ENCODE results near the gene MTA1.

DNA sequence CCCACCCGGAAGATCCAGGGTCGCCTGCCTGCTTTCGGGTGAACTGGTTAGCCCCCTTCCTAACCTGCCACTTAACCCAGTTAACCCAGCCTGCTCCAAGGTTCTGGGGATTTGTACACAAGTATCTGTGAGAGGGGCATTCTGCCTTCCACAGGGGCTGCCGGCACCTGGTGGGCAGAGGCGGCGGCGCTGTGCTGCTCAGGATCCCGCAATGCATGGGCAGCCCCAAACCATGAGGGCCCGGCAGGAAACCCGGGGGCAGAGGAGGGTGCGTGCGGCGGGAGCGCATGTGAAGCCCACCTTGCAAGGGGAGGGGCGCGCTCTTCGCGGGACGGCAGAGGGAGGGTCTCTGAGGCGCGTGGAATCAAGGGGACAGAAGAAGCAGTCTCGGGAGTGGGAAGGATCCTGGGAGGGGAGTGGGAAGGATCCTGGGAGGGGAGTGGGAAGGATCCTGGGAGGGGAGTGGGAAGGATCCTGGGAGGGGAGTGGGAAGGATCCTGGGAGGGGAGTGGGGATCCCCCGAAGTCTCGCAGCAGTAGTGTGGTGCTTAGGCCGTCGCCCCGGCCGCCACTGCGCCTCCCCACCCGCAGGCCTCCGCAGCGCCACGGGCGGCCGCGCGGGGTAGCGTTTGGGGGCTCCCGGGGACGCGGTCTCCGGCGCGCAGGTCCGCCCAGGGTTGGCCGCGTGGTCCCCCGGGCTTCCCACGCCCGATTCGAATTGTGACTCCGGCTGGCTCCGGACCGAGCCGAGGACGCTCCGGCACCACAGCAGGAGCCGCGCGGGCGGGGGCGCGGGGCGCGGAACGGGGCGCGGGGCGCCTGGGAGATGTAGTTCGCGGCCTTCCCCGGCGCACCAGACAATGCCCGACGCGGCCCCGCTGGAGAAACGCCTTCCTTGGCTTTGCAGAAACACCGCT, 4.9 kb upstream of the MTA1 start:
- TF ChIP-seq ZNF274 (IDR thresholded peaks at IDR 0.05; ENCODE audit: low read depth, low read length) (no peak), YY1 (IDR thresholded peaks at IDR 0.05; ENCODE audit: insufficient read depth, insufficient read length) (no peak), SUZ12 (IDR thresholded peaks at IDR 0.05; ENCODE audit: extremely low read depth, insufficient read depth, insufficient read length) (no peak)
